Adrenal gland (tissue), 12 donors: ENCODE measurements around the gene TMEM213. TPM values are rescaled to one million over a fixed set of nuclear protein-coding genes. Genes with fewer than 3 reads are reported as not detected.

ENCODE experiments used
- DNase-seq, 7 donors: peaks; one replicate each; pipeline ENCODE4 v3.0.0-alpha.2; 2019 to 2020
- H3K27ac ChIP-seq, 5 donors: fragments of 200-600 bp; sonication (generic) in 4 of 5; 1 replicate in 3 of 5; 2 replicates in 2 of 5; pipeline versions ENCODE4 v1.5.1 to v1.8.0; 2016 to 2020; ENCODE audit warnings: mild to moderate bottlenecking in 1 of 5
- H3K27me3 ChIP-seq: fragments of 200-600 bp; 2 replicates; pipeline ENCODE4 v1.8.0; 2021
- H3K36me3 ChIP-seq, 2 donors: fragments of 200-600 bp; replicated peaks in 1 of 2; 1 replicate in 1 of 2; 2 replicates in 1 of 2; pipeline versions ENCODE4 v1.5.1 to v1.8.0; 2018 to 2022
- H3K4me1 ChIP-seq, 2 donors: fragments of 200-600 bp; replicated peaks in 1 of 2; 1 replicate in 1 of 2; 2 replicates in 1 of 2; pipeline versions ENCODE4 v1.5.1 to v1.8.0; 2018 to 2021
- H3K4me3 ChIP-seq, 4 donors: fragments of 200-600 bp; sonication (generic) in 3 of 4; one replicate each; pipeline ENCODE4 v1.5.1; 2016 to 2018
- H3K9me3 ChIP-seq, 3 donors: fragments of 200-600 bp; sonication (generic) in 1 of 3; replicated peaks in 1 of 3; 1 replicate in 2 of 3; 2 replicates in 1 of 3; pipeline versions ENCODE4 v1.5.1 to v1.8.0; 2016 to 2021
- POLR2A ChIP-seq, 2 donors: fragments of 450-650 bp; IDR thresholded peaks; one replicate each; pipeline ENCODE4 v1.6.1; 2017; ENCODE audit warnings: antibody characterized with exemption in 2 of 2, mild to moderate bottlenecking in 2 of 2, moderate library complexity in 1 of 2
- WGBS, 4 donors: extraction: QIAGEN DNeasy Blood & Tissue Kit in 2 of 4; methylation state at CpG; one replicate each; pipeline versions ENCODE4 v1.1.5 to v1.1.7; 2013 to 2017; 5-methylcytosine and 5-hydroxymethylcytosine counted together
- intact Hi-C, 2 donors: fragments of 100-400 bp; cut with DNase I; formaldehyde crosslinking; loops; one replicate each; pipeline versions ENCODE4 v1.14.1 to v1.15.0; 2022 to 2023
- polyA plus RNA-seq, 3 donors: library from polyadenylated mRNA; stranded (reverse); fragments of 200-250 nt in 2 of 3; fragments of 350-450 nt in 1 of 3; fragmentation: Illumina TruSeq in 1 of 3; extraction: RNeasy Lipid Tissue Mini Kit (QIAGEN cat#74804) in 1 of 3; gene quantifications; one replicate each; pipeline ENCODE4 v1.2.3, GENCODE V29; 2013 to 2014
- total RNA-seq, 9 donors: library from RNA; depleted of rRNA in 4 of 9; stranded (reverse); fragments of >200 nt in 4 of 9; fragments of 120-200 nt in 1 of 9; fragmentation: NEBNext Ultra II Directional in 1 of 9; extraction: Animal tissue kit (Norgen Biotek cat#: 25700) in 1 of 9; gene quantifications; one replicate each; pipeline versions ENCODE4 v1.1.0 to v1.2.4, GENCODE V29; 2013 to 2023
- TF ChIP-seq, protein P1 (sequence below), 6 experiments: fragments of 450-650 bp in 4 of 6; fragments of 200-600 bp in 2 of 6; sonication (generic) in 1 of 6; IDR thresholded peaks; 1 replicate in 5 of 6; 2 replicates in 1 of 6; pipeline versions ENCODE4 v1.5.1 to v1.8.0; 2016 to 2021; ENCODE audit warnings: antibody characterized with exemption in 6 of 6, mild to moderate bottlenecking in 2 of 6, moderate library complexity in 1 of 6
- donor health status: healthy with polysubstance abuse.
- donor health status: Bipolar disorder and iron deficiency.
- donor health status: DM: yes; HTN: yes; CAD: no.
- donor health status: DM: no; HTN: no; CAD: no.
- donor health status: DM: no; HTN: no; CAD: no.
- donor health status: DM: yes; HTN: yes; CAD: no.

Gene TMEM213
- total and polyA plus RNA-seq, 12 donors: not detected

DNA sequence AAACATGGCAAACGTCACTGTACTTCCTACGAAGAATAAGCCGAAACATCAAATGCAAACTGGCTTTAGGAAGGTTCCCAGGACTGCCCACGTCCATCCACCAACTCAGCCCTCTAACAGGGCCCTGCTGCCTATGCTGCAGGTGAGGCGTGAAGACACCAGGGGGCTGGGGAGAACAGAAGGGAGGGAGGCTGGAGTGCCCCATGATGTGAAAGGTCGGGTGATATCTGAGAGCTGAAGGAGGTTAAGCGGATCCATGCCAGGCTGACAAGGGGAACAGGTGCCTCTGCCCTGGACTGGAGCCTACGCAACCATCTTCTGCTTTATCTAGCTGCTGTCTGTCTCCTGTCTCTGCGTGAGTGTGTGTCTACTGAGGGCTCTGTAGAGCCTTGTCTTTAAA is 40.4 kb downstream of the TMEM213 start:
- H3K36me3 ChIP-seq: no peaks in the 10 kb centered on the region
- H3K4me1 ChIP-seq: no peaks in the 10 kb centered on the region
- no peaks in the 10 kb centered on the region for H3K9me3 ChIP-seq
- 89 to 95% (median 92%) methylated on average over 9 of the region's 9 CpGs for WGBS, 4 donors
- H3K27me3 ChIP-seq: no peaks in the 10 kb centered on the region
- no peak for DNase-seq
- intact Hi-C loops: no loop called here
- TF ChIP-seq POLR2A (IDR thresholded peaks at IDR 0.05): no peak
- TF ChIP-seq, protein P1, sequence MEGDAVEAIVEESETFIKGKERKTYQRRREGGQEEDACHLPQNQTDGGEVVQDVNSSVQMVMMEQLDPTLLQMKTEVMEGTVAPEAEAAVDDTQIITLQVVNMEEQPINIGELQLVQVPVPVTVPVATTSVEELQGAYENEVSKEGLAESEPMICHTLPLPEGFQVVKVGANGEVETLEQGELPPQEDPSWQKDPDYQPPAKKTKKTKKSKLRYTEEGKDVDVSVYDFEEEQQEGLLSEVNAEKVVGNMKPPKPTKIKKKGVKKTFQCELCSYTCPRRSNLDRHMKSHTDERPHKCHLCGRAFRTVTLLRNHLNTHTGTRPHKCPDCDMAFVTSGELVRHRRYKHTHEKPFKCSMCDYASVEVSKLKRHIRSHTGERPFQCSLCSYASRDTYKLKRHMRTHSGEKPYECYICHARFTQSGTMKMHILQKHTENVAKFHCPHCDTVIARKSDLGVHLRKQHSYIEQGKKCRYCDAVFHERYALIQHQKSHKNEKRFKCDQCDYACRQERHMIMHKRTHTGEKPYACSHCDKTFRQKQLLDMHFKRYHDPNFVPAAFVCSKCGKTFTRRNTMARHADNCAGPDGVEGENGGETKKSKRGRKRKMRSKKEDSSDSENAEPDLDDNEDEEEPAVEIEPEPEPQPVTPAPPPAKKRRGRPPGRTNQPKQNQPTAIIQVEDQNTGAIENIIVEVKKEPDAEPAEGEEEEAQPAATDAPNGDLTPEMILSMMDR (IDR thresholded peaks at IDR 0.05): no peak
- no peak overlapping the region for H3K4me3 ChIP-seq
- H3K27ac ChIP-seq: no peak overlapping the region

DNA sequence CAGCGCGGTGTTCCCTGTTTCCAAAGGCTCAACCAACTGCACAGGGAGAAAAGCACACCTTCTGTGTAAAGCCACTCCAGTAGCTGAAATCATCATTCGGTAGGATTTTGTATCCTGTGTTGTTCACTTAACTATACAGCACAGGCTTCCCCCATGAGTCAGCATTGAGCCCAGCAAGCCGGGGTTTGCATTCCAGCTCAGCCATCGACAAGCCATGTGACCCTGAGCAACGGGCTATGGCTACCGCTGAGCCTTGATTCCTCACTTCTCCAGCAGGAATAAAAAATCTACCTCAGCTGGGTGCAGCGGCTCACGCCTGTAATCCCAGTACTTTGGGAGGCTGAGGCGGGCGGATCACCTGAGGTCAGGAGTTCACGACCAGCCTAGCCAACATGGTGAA is 44.3 kb downstream of the TMEM213 start:
- DNase-seq: peak in 6 of 7 donors; percentile 16 to 60 (median 50)
- Histone ChIP-seq H3K36me3 (no peaks in the 10 kb centered on the region), H3K4me3 (no peak overlapping the region), H3K9me3 (no peaks in the 10 kb centered on the region), H3K27ac (no peak overlapping the region), H3K27me3 (no peaks in the 10 kb centered on the region), H3K4me1 (no peaks in the 10 kb centered on the region)
- WGBS, 4 donors: 62 to 80% (median 71%) methylated on average over 7 to 12 of the region's 12 CpGs
- intact Hi-C loops: no loop called here
- TF ChIP-seq, protein P1 (IDR thresholded peaks at IDR 0.05): no peak
- TF ChIP-seq POLR2A (IDR thresholded peaks at IDR 0.05): no peak

DNA sequence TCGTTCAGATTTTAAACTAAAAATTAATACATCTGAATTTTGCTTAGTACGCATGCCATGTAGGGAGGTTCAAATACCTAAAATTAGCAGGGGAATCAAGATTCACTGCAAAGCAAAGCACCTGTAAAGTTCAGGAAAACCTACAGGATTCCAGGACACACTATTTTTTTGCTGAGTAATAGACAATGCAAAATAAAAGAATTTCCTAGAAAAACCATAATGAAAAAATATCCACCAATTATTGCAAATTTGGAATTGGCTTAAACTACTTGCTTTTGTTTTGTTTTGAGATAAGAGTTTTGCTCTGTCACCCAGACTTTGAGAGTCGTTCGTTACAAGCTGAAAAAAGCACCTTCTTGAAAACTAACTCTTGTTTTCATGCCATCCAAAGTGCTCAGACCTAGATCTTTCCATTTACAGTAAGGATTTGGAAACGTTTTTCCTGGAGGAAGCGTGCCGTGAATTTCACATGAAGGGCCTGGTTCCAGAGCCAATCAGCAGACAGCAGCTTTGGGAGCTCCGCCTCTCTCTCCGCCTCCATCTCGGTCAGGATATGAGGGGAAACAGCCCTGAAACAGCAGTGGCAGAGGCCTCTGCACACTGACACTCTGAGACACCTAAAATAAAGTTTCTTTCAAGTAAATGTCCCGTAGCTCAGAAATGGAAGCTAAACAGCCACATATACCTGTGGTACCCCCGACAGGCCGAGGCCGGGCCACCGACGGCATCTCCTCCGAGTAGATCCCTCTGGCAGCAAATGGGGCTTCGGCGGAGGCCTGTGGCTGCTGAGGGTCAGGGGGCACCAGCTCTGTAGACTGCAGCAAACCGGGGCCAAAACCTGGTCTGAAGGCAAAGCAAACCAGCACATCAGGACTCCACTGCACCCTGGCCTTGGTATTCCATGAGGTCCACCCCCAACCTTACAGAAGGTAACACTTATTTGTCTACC is 46.1 kb downstream of the TMEM213 start:
- H3K4me1 ChIP-seq: no peaks in the 10 kb centered on the region
- H3K27me3 ChIP-seq: no peaks in the 10 kb centered on the region
- H3K4me3 ChIP-seq: no peak overlapping the region
- no peak for TF ChIP-seq POLR2A (IDR thresholded peaks at IDR 0.05)
- TF ChIP-seq, protein P1 (IDR thresholded peaks at IDR 0.05): no peak
- H3K27ac ChIP-seq: no peak overlapping the region
- 83 to 90% (median 88%) methylated on average over 16 to 20 of the region's 20 CpGs for WGBS, 4 donors
- intact Hi-C loops: no loop called here
- no peaks in the 10 kb centered on the region for H3K36me3 ChIP-seq
- DNase-seq: no peak
- H3K9me3 ChIP-seq: no peaks in the 10 kb centered on the region

DNA sequence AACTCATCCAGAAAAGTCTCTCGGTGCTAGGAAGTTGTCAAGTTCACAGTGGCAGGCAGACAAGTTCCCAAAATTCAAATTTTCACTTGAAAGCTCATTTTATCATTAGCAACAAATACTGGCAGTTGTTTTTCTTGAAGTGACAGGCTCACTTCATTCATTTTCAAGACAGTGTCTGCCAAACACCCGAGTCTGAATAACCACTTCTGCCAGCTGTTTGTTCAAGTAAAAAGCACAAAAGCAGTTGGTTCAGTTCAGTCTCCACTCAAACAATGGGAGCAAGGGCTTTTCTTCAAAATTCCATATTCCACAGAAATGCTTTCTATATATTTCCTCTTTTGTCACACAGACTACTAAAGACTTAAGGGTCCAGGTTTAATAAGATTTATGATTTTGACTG is 47.9 kb downstream of the TMEM213 start:
- Histone ChIP-seq H3K36me3 (no peaks in the 10 kb centered on the region), H3K4me3 (no peak overlapping the region), H3K4me1 (no peaks in the 10 kb centered on the region), H3K27ac (no peak overlapping the region), H3K9me3 (no peaks in the 10 kb centered on the region), H3K27me3 (no peaks in the 10 kb centered on the region)
- 46 to 59% (median 47%) methylated on average over 2 of the region's 2 CpGs for WGBS, 4 donors
- no peak for TF ChIP-seq POLR2A (IDR thresholded peaks at IDR 0.05)
- TF ChIP-seq, protein P1 (IDR thresholded peaks at IDR 0.05): no peak
- DNase-seq: no peak
- intact Hi-C loops: no loop called here
